ENCODE measurements around the gene GDPD2.

DNA sequence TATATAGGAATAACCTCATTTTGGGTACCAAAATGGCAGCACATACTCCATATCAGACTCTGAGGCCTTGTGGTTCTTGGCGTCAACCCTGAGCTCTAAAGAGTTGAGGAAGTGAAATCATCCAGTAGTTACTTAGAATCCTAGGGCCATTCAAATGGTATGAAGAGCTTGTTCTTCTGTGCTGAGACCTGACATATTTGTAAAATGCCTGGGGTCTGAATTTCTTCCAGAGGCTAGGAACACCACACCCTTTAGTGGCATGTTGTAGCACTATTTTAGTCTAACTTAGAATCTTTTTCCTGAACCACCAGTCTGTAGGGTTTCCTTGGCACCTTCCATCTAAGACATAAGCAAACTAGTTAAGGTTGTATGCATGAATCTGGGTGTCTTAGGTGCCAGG, 18.1 kb upstream of the GDPD2 start:
- TF ChIP-seq, protein P1, sequence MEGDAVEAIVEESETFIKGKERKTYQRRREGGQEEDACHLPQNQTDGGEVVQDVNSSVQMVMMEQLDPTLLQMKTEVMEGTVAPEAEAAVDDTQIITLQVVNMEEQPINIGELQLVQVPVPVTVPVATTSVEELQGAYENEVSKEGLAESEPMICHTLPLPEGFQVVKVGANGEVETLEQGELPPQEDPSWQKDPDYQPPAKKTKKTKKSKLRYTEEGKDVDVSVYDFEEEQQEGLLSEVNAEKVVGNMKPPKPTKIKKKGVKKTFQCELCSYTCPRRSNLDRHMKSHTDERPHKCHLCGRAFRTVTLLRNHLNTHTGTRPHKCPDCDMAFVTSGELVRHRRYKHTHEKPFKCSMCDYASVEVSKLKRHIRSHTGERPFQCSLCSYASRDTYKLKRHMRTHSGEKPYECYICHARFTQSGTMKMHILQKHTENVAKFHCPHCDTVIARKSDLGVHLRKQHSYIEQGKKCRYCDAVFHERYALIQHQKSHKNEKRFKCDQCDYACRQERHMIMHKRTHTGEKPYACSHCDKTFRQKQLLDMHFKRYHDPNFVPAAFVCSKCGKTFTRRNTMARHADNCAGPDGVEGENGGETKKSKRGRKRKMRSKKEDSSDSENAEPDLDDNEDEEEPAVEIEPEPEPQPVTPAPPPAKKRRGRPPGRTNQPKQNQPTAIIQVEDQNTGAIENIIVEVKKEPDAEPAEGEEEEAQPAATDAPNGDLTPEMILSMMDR (IDR thresholded peaks at IDR 0.05 in 4 of 5, conservative IDR thresholded peaks at IDR 0.05 in 1 of 5) = no peak
- TF ChIP-seq POLR2A (IDR thresholded peaks at IDR 0.05) = no peak

Measured in gastrocnemius medialis (tissue), 4 donors.